ENCODE data around the gene TTC21A.

Gene TTC21A

DNA sequence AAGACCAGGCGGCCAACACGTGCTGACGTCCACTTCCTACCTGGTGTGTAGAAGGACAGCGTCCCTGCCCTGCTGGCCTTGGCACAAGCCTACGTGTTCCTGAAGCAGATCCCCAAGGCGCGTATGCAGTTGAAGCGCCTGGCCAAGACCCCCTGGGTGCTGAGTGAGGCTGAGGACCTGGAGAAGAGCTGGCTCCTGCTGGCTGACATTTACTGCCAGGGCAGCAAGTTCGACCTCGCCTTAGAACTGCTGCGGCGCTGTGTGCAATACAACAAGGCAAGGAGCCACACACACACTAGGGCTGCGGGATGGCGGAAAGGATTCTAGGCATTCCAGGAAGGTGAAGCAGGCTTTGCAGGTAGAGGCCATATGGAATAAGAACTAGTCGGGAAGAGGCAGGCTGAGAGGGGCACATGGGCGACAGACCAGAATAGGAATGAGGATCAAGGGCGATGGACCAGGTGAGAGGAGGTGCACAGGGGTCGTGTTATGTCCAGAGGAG is 30.0 kb downstream of the TTC21A start:
- peaks cover 11% of the 10 kb centered on the region for H3K36me3 ChIP-seq (ENCODE audit: control insufficient read depth, insufficient read depth, low read length)
- no peaks in the 10 kb centered on the region for H3K27me3 ChIP-seq (ENCODE audit: control insufficient read depth, insufficient read depth, low read length)
- H3K27ac ChIP-seq (ENCODE audit: low read depth, low read length): no peak overlapping the region
- H3K9ac ChIP-seq (ENCODE audit: low read length): no peak overlapping the region
- no peak overlapping the region for H3K4me3 ChIP-seq (ENCODE audit: low read length)
- peaks cover 12% of the 10 kb centered on the region for H3K4me1 ChIP-seq (ENCODE audit: control insufficient read depth, insufficient read depth, low read length)

DNA sequence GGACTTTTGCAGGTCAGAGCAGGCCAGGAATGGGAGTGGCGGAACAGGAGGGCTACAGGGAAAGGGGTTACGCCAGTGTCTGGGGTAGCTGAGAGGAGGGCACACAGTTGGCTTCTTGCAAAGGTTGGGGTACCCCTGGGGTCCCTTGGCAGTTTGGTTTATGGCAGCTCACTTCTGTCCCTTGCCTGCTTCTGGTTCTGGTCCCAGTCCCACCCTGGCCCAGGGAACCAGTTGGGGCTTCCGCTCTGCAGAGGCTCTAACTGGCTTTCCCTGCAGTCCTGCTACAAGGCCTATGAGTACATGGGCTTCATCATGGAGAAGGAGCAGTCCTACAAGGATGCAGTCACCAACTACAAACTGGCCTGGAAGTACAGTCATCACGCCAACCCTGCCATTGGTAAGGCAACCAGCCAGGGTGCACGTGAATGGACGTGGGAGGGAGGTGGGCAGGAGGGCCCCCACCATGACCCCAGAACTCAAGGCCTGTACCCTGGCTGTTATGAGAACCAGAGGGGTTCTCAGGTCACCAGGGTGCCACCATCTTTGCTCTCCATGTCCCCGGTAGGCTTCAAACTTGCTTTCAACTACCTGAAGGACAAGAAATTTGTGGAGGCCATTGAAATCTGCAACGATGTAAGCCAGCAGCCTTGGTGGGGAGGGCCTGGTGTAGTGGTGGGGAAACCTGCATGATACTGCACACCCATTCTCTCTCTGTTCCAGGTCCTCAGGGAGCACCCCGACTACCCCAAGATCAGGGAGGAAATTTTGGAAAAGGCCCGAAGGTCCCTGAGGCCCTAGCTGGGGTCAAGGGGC is 30.7 kb downstream of the TTC21A start:
- H3K27me3 ChIP-seq (ENCODE audit: control insufficient read depth, insufficient read depth, low read length): no peaks in the 10 kb centered on the region
- no peak overlapping the region for H3K9ac ChIP-seq (ENCODE audit: low read length)
- H3K27ac ChIP-seq (ENCODE audit: low read depth, low read length): no peak overlapping the region
- H3K4me1 ChIP-seq (ENCODE audit: control insufficient read depth, insufficient read depth, low read length): peaks cover 12% of the 10 kb centered on the region
- H3K36me3 ChIP-seq (ENCODE audit: control insufficient read depth, insufficient read depth, low read length): peaks cover 18% of the 10 kb centered on the region
- H3K4me3 ChIP-seq (ENCODE audit: low read length): no peak overlapping the region

DNA sequence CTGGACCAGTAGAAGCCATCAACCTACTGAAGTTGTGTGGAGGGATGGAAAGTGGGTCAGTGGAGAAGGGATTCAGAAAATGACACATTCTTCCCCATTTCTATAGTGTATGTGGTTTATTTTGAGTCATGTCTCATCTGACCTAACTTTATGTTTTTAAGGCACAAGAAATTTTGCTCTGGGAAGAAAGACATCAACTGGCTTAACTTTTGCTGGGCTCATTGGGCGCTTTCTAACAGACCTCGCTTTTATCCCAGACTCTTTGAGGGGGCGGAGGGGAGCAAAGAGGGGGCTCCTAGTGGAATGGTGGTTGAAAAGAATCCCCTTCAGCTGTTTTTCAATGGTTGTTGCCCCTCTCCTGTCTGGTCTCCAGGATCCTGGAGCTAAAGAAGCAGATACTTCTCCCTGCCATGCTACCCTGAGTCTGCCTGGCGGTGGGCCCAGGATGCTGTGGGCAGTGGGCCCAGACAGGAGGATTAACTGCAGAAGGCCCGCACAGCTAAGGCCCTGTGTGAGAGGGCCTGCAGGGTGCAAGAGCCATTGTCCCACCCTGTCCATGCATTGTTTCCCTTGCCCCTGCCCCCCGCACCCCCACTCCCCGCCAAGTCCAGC is 31.4 kb downstream of the TTC21A start:
- H3K36me3 ChIP-seq (ENCODE audit: control insufficient read depth, insufficient read depth, low read length): peaks cover 25% of the 10 kb centered on the region

DNA sequence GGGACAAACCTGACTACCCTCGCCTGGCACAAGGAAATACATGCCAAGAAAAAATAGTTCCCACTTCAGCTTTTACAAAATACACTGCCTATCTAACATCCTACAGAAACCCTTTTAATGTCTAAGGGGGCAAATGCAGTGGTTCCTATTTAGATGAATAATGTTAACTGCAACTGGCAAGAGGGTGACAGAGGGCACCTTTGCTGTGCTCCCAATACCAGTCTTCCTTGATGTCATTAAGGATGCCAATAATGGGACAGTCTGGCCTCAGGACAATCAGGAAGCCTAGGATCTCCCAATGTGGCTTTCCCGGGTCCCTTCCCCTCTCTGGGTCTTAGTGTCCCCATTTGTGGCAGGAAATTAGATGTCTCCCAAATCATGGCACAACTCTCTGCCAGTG is 32.0 kb downstream of the TTC21A start:
- Histone ChIP-seq H3K27ac (ENCODE audit: low read depth, low read length) (peak overlapping the region; percentile 37), H3K9ac (ENCODE audit: low read length) (no peak overlapping the region), H3K4me1 (ENCODE audit: control insufficient read depth, insufficient read depth, low read length) (peaks cover 12% of the 10 kb centered on the region), H3K27me3 (ENCODE audit: control insufficient read depth, insufficient read depth, low read length) (no peaks in the 10 kb centered on the region), H3K36me3 (ENCODE audit: control insufficient read depth, insufficient read depth, low read length) (peaks cover 31% of the 10 kb centered on the region), H3K4me3 (ENCODE audit: low read length) (no peak overlapping the region)

More for the DNA sequence above, 31.4 kb downstream of the TTC21A start:
- no peak overlapping the region for H3K9ac ChIP-seq (ENCODE audit: low read length)
- H3K27ac ChIP-seq (ENCODE audit: low read depth, low read length): no peak overlapping the region
- no peak overlapping the region for H3K4me3 ChIP-seq (ENCODE audit: low read length)
- peaks cover 12% of the 10 kb centered on the region for H3K4me1 ChIP-seq (ENCODE audit: control insufficient read depth, insufficient read depth, low read length)
- H3K27me3 ChIP-seq (ENCODE audit: control insufficient read depth, insufficient read depth, low read length): no peaks in the 10 kb centered on the region

DNA sequence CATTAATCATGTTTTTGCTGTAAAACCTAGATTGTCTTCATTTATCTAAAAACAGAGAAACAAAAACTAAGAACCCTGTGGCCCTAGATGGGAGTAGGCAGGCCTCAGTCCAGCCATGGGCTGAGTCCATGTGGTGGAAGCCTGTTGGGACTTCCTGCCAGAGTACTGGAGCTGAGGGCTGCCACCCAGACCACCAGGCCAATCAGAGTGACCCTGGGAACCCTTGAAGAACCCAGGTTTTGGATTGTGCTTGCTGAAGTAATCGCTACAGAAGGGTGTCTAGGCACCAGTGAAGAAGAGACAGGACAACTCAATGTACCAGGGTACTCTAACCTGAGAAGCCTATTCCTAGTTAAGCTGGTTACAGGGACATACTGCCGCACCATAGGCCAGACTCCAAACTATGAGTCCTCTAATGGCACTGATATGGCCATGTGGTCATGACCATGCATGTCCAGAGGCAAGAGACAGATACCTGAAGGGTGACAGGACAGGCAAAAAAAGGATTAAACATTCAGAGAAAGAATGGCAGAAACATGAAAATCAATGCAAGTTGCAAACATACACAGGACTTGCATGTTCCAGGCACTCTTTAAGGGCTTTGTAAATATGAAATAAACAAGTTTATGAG is 33.0 kb downstream of the TTC21A start:
- Histone ChIP-seq H3K27me3 (ENCODE audit: control insufficient read depth, insufficient read depth, low read length) (no peaks in the 10 kb centered on the region), H3K4me1 (ENCODE audit: control insufficient read depth, insufficient read depth, low read length) (peaks cover 12% of the 10 kb centered on the region), H3K36me3 (ENCODE audit: control insufficient read depth, insufficient read depth, low read length) (peaks cover 31% of the 10 kb centered on the region), H3K9ac (ENCODE audit: low read length) (no peak overlapping the region), H3K4me3 (ENCODE audit: low read length) (no peak overlapping the region), H3K27ac (ENCODE audit: low read depth, low read length) (no peak overlapping the region)

DNA sequence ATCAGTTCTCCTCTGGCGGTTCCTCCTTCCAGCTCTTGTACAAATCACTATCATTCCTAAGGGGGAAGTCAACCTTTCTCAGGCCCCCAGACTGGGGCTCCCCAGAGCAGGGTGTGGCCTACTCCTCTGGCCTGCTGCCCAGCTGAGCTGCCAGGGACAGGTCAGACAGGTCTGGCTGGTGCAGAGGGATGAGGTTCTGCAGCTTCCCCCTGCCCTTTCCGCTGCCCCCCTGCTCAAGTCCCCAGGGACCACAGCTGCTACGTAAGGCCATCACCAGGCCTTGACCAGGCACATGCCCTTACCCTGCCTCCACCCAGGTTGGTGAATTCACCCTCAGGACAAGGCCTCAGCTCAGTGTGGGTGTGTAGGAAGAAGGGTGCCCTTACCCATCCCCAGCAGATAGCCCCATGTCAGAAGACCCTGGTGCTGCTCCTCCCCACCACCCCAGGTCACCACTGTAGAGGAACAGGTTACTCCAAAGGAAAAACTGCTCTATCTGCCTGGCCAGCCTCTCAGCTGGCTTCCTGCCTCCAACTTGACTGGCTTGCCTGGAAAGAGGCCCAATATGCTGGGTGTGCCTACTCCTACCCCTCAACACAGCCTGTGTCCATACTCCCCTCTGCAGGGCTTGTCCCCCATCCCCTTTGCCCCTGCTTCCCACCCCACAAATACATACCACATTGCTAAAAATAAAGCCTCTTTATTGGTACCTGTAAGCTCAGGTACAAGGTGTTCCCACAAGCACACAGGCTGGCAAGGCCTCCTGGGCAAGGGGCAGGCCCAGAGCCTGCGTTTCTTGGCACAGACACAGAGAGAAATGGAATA is 33.9 kb downstream of the TTC21A start:
- H3K4me3 ChIP-seq (ENCODE audit: low read length): no peak overlapping the region
- H3K27ac ChIP-seq (ENCODE audit: low read depth, low read length): no peak overlapping the region
- peaks cover 31% of the 10 kb centered on the region for H3K36me3 ChIP-seq (ENCODE audit: control insufficient read depth, insufficient read depth, low read length)
- peaks cover 13% of the 10 kb centered on the region for H3K4me1 ChIP-seq (ENCODE audit: control insufficient read depth, insufficient read depth, low read length)
- no peaks in the 10 kb centered on the region for H3K27me3 ChIP-seq (ENCODE audit: control insufficient read depth, insufficient read depth, low read length)
- H3K9ac ChIP-seq (ENCODE audit: low read length): peak overlapping the region; percentile 26

DNA sequence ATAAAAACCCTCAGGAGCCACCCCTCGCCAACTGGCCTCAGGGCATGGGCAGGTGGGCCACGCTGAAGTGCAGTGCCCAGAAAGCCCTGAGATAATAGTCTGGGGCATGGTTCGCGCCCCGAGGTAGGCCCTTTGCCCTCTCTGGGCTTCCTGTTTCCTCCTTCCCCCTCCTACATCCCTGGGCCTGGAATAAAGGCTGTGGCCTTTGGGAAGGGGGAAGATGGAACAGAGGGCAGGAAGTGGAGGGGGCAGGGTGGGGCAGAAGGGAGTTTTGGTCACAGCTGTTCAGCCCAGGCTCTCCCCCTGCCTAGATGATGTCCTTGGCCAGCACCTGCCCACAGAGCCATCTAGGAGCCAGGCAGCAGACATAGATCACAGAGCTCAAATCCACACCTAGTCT is 34.6 kb downstream of the TTC21A start:
- Histone ChIP-seq H3K9ac (ENCODE audit: low read length) (no peak overlapping the region), H3K27me3 (ENCODE audit: control insufficient read depth, insufficient read depth, low read length) (no peaks in the 10 kb centered on the region), H3K4me3 (ENCODE audit: low read length) (no peak overlapping the region), H3K4me1 (ENCODE audit: control insufficient read depth, insufficient read depth, low read length) (peaks cover 19% of the 10 kb centered on the region), H3K36me3 (ENCODE audit: control insufficient read depth, insufficient read depth, low read length) (peaks cover 31% of the 10 kb centered on the region), H3K27ac (ENCODE audit: low read depth, low read length) (no peak overlapping the region)

DNA sequence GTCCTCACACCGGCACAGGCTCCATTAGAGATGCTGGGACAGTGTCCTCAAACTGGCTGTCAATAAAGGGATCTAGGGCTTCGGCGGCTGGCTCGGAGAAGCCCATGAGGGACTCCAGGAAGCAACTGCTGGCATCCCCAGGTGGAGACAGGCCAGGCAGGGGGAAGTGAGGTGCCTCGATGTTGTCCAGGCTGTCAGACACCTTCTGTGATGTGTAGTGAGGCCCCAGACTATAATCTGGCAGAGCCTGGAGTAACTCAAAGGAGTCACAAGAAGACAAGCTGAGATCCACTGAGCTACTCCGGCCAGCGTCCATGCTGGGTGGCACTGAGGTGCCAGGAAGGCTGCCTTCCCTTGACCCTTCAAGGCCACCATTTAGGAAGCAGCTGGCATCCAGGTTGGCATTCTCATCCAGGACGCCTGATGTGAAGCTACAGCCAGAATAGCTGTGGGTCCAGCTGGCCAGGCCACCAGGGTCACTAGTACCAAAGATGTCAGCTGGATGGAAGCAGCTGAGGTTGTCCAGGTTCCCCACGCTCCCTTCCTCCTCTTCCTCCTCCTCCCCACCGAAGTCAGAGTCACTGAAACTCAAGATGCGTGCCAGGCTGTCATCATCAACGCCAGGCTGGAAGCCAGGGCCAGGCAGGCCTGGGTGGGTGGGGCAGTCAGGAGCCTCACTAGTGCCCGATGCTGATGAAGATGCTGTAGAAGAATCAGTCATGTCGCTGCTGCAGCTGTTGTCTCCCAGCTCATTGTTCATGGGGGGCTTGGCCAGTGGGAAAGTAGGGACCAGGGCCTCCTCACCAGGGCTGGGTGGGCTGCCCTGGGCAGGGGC is 35.8 kb downstream of the TTC21A start:
- no peaks in the 10 kb centered on the region for H3K27me3 ChIP-seq (ENCODE audit: control insufficient read depth, insufficient read depth, low read length)
- no peak overlapping the region for H3K27ac ChIP-seq (ENCODE audit: low read depth, low read length)
- no peak overlapping the region for H3K4me3 ChIP-seq (ENCODE audit: low read length)
- H3K4me1 ChIP-seq (ENCODE audit: control insufficient read depth, insufficient read depth, low read length): peaks cover 31% of the 10 kb centered on the region
- H3K36me3 ChIP-seq (ENCODE audit: control insufficient read depth, insufficient read depth, low read length): peaks cover 31% of the 10 kb centered on the region
- no peak overlapping the region for H3K9ac ChIP-seq (ENCODE audit: low read length)

DNA sequence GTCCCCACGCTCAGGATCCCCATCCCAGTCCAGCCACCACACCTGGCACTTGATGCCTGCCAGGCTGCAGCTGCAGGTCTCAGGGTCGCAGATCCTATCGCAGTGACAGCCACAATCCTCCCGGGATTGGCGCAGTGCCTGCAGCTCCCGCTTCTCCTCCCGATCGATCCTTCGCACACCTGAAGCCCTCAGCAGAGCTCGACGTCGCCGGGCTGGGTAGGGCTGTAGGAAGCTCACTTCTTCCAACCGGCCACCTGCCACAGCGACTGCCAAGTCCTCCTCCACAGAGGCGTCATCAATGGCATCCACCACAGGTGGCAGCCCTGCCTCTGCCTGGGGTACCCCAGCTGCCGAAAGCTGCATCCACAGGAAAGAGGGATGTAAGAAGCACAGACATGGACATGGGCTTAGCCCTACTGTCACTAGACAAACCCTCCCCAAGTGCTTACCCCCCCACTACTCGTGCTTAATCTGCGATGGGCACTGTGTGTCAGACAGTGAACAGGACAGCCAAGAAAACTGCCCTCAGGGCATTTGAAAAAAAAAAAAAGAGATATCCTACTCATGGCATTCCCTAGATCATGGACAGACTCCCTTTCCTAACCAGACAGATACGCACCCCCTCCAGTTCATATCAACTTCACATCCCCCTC is 36.7 kb downstream of the TTC21A start:
- Histone ChIP-seq H3K27me3 (ENCODE audit: control insufficient read depth, insufficient read depth, low read length) (no peaks in the 10 kb centered on the region), H3K4me1 (ENCODE audit: control insufficient read depth, insufficient read depth, low read length) (peaks cover 38% of the 10 kb centered on the region), H3K9ac (ENCODE audit: low read length) (no peak overlapping the region), H3K4me3 (ENCODE audit: low read length) (no peak overlapping the region), H3K27ac (ENCODE audit: low read depth, low read length) (no peak overlapping the region), H3K36me3 (ENCODE audit: control insufficient read depth, insufficient read depth, low read length) (peaks cover 31% of the 10 kb centered on the region)

DNA sequence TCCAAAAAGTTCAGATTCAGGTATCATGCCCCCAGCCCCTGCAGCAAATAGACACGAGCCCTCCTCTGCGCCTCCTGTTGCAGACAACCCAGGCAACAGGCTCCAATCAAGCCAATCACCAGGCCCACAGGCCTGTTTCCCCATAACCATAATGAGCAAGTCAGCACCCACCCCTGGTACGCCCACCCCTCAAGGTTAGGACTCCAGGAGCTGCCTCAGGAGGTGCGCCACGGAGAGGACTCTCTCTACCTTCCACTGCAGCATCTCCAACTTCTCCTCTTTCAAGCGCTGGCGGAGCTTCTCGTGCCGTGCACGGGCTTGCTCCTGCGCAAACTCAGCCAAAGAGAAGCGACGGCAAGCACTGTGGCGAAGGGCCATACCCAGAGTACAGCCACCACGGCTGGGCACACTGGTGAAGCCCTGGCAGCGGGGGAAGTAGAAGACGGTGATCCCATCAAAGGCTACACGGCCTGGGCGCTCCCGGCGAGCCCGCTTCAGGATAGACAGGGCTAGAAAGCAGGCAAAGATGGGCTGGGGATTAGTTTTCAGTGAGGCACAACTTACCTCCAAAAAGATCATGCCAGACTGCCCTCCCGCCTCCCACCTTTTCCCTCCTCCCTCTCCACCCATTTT is 37.4 kb downstream of the TTC21A start:
- Histone ChIP-seq H3K4me1 (ENCODE audit: control insufficient read depth, insufficient read depth, low read length) (peaks cover 44% of the 10 kb centered on the region), H3K27ac (ENCODE audit: low read depth, low read length) (no peak overlapping the region), H3K36me3 (ENCODE audit: control insufficient read depth, insufficient read depth, low read length) (peaks cover 31% of the 10 kb centered on the region)

DNA sequence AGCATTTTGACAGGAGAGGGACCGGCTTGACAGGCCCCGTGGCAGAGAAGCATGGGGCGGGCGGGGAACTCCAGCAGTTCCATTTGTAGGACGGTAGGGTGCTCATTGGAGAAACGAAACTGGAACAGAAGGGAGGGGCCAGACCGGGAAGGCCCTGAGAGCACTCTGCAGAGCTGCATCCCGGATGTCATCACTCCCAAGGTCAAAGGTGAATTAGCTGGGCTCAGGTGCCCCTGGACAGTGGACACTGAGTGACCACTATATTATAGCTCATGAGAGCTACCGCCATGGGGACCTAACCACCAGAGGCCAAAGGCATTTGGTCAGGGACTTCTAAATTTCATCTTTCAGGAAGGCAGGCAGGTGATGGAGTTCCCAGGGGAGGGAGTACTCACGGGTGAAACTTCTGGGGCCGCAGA is 38.6 kb downstream of the TTC21A start:
- peaks cover 53% of the 10 kb centered on the region for H3K4me1 ChIP-seq (ENCODE audit: control insufficient read depth, insufficient read depth, low read length)
- H3K4me3 ChIP-seq (ENCODE audit: low read length): no peak overlapping the region
- H3K27ac ChIP-seq (ENCODE audit: low read depth, low read length): peak overlapping the region; percentile 96
- no peaks in the 10 kb centered on the region for H3K27me3 ChIP-seq (ENCODE audit: control insufficient read depth, insufficient read depth, low read length)
- H3K9ac ChIP-seq (ENCODE audit: low read length): no peak overlapping the region
- peaks cover 29% of the 10 kb centered on the region for H3K36me3 ChIP-seq (ENCODE audit: control insufficient read depth, insufficient read depth, low read length)

More for the DNA sequence above, 37.4 kb downstream of the TTC21A start:
- H3K9ac ChIP-seq (ENCODE audit: low read length): no peak overlapping the region
- H3K4me3 ChIP-seq (ENCODE audit: low read length): no peak overlapping the region
- no peaks in the 10 kb centered on the region for H3K27me3 ChIP-seq (ENCODE audit: control insufficient read depth, insufficient read depth, low read length)

Data from rectal smooth muscle tissue (tissue), 1 donor.